NCI-H128 (cell line): ENCODE data around the gene CCDC85A.

Source experiments
- DNase-seq: peaks from one replicate; lab custom pipeline; 2025; ENCODE audit not compliant: unreplicated experiment; lab: John Stamatoyannopoulos, UW

Gene CCDC85A

GRCh38 chr2:56357655-56358295, 174.0 kb downstream of the CCDC85A start:
- peak; percentile 48 for DNase-seq

GRCh38 chr2:56361844-56362243, 178.1 kb downstream of the CCDC85A start:
- DNase-seq = no peak

- DNase-seq = no peak
These were observed 181.1 kb downstream of the CCDC85A start for GRCh38 chr2:56364902-56365301.

- DNase-seq = no peak
These were observed 185.5 kb downstream of the CCDC85A start for GRCh38 chr2:56369316-56369715.

- no peak for DNase-seq
These were observed 188.4 kb downstream of the CCDC85A start for GRCh38 chr2:56372071-56372656.

GRCh38 chr2:56375251-56375650, 191.5 kb downstream of the CCDC85A start:
- DNase-seq = no peak

DNA sequence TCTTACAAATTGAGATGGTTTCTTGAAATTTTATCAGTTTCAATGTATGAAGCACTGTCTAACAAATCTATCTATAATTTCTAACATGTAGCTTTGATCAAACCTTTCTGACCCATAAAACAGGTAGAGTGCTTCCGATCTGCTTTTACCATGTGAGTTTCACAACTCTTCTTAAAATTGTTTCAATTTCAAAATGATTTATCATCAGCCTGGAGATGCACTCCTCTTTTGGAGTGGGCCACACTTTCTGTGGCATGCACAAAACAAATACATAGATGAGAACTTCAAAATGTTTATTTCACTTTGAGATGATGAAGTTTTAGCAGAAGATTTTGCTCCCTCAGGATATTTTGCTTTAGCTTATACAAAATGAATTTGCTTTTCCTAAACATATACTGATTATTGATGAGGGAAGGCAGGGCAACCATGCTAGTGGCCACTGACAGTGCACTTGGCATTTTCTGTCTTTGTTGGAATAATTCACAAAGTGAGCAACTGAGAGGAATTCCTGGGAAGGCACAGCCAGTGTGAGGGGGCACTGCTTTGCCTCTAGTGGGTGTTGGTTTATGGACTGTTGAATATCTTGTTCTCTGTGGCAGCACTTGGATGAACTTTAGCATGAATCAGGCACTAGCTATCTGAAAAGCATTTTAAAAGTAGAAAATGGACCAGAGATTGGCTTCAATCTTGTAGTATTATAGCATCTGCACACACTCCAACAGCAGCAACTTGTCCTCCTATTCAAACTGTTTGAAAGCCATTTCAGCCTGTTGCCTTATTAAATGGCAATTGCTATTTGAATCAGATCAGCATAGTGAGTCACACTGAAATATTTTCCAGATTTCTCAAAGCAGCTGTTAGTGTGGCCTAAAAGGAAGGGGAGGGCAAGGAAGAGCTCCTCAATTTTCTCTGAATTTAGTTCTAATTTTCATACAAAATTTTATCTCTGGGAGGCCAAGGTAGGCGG, 193.2 kb downstream of the CCDC85A start:
- no peak for DNase-seq

- no peak for DNase-seq
These were observed 195.3 kb downstream of the CCDC85A start for GRCh38 chr2:56379066-56379465.

GRCh38 chr2:56380861-56381260, 197.1 kb downstream of the CCDC85A start:
- no peak for DNase-seq

DNA sequence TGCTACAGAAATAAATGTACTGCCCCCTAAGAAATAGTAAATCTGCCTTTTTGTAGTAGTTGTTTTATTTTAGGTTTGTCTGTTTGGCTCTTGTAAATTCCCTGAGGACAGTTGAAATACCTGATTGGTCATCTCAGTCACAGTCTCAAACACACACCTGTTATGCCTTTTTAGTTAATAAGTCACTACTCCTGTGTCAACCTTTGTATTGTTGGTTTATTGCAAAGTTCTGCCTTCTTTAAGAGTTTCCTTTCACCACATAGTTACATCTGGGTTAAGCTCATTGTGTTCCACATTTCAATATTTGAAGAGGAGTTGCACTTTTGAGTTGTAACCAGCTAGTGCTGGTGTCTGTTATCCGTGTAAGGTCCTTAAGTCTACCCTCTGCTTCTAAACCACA, 198.7 kb downstream of the CCDC85A start:
- DNase-seq = no peak

DNA sequence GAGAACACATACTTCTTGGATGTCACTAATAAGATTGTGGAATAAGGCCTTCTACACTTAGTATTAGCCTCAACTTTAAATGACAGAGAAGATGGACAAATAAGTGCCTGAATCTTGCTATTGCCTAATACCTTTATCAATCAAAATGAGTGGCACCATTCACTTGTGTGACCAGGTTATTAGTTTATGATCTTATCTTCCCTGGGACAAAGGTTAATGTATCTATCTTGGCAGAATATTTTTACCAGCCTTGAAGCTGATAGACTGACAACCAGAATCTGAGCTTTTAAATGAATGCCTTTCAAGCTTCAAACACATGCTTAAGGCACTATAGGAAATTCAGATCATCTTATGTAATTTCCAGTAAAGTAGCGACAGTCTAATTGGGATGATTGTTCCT, 202.9 kb downstream of the CCDC85A start:
- no peak for DNase-seq

DNA sequence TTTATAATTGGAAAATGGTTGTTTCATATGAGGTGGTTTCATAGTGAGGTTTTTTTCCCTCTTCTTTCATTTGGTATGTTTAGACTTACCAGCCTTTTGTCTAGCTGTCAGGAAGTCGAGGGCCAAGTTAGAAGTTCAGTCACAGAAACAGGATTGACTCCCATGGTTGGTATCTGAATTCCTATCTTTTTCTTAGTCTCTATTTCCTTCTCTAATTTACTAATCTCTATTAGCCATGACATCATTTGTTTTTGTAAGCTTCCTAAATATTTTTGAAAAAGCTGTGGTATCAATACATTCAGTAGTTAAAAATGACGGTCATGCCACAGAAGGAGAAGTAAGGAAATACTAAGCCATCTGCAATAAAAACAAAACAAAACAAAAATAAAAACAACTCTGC, 206.9 kb downstream of the CCDC85A start:
- no peak for DNase-seq

DNA sequence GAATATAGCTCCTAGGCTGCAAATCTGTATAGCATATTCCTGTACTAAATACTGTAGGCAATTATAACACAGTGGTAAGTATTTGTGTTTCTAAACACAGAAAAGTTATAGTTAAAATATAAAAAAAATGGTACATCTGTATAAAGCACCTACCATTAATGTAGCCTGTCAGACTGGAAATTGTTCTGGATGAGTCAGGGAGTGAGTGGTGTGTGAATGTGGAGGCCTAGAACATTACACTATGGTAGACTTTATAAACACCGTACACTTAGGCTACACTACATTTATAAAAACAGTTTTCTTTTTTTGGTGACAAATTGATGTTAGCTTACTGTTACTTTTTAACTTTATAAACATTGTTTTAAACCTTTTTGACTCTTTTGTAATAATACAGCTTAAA, 226.3 kb downstream of the CCDC85A start:
- no peak for DNase-seq

DNA sequence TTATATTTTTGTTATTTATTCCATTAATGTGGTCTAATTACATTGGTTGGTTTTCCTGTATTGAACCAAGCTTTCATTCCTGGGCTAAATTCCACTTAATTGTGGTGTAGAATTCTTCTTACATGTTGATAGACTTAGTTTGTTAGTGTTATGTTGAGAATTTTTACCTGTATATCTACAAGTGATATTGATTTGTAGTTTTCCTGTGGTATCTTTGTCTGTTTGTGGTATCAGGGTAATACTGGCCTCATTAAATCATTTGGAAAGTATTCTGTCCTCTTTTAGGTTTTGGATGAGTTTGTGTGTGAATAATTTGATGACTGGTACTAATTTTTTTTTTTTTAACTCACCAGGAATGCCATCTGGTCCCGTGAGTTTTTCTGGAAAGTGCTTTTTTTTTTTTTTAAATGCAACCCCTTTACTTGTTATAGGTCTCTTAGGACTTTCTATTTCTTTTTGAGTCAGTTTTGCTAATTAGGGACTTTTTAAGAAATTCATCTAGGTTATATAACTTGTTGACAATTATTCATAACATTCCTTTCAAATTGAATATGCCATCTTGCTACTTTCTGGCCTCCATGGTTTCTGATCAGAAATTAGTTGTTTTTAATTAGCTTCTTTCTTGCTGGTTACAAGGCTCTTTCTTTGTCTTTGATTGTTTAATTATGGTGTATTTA, 232.8 kb downstream of the CCDC85A start:
- no peak for DNase-seq
